GM12878 (cell line): ENCODE data around the gene FBN3. TPM values are rescaled to one million over a fixed set of nuclear protein-coding genes. Genes with fewer than 3 reads are reported as not detected.

Source experiments
- ATAC-seq: fragments of 200-7000 bp; cut with Tn5 transposase; 3 replicates; pipeline ENCODE4 v1.9.1; 2020; ENCODE audit warnings: mild to moderate bottlenecking, moderate library complexity
- BruUV-seq: library from RNA; stranded (reverse); fragments of 400-500 nt; replicated peaks from 2 replicates; lab custom pipeline; 2021; lab: Mats Ljungman, UMichigan
- CTCF ChIA-PET: fragments of 300-600 bp; sonication (Branson Sonifier 250); formaldehyde crosslinking; extraction: SDS; loops from one replicate; lab custom pipeline; 2021; ENCODE audit warnings: inconsistent platforms; lab: Yijun Ruan, JAX
- POLR2A ChIA-PET: fragments of 350-600 bp; formaldehyde crosslinking; extraction: SDS; loops from one replicate; lab custom pipeline; 2021; ENCODE audit warnings: inconsistent platforms; lab: Charles Lee
- RAD21 ChIA-PET: fragments of 300-600 bp; sonication (Branson Sonifier 250); formaldehyde crosslinking; loops from one replicate; lab custom pipeline; 2023; ENCODE audit warnings: antibody characterized with exemption; ENCODE audit not compliant: unreplicated experiment; lab: Charles Lee
- SMC1A ChIA-PET: fragments of 300-600 bp; sonication (Branson Sonifier 250); formaldehyde crosslinking; loops from one replicate; lab custom pipeline; 2023; ENCODE audit not compliant: unreplicated experiment, uncharacterized antibody; lab: Charles Lee
- DNase-seq: peaks from one replicate; pipeline ENCODE4 v3.0.0-alpha.2; 2011; ENCODE audit warnings: low read depth, low spot score
- FAIRE-seq: peaks from 3 replicates; lab custom pipeline; 2011; peaks lifted over from hg19 to GRCh38; lab: Jason Lieb, UNC
- H2AFZ ChIP-seq: 2 replicates; pipeline ENCODE4 v1.6.0; 2011; ENCODE audit warnings: low read depth, low read length, control low read depth; ENCODE audit not compliant: control insufficient read depth
- H3K27ac ChIP-seq: 2 replicates; pipeline ENCODE4 v1.5.1; 2011; ENCODE audit warnings: control low read depth; ENCODE audit not compliant: control insufficient read depth, insufficient read depth
- H3K27me3 ChIP-seq, 2 experiments: replicated peaks in 1 of 2; 2 replicates each; pipeline versions ENCODE4 v1.6.0 to v1.6.1; 2011; ENCODE audit warnings: low read length in 1 of 2; ENCODE audit not compliant: control insufficient read depth in 2 of 2, insufficient read depth in 2 of 2
- H3K36me3 ChIP-seq, 2 experiments: 2 replicates each; pipeline ENCODE4 v1.5.1; 2011; ENCODE audit warnings: low read length in 1 of 2; ENCODE audit not compliant: control insufficient read depth in 2 of 2, insufficient read depth in 2 of 2
- H3K4me1 ChIP-seq: 2 replicates; pipeline ENCODE4 v1.6.1; 2011; ENCODE audit warnings: mild to moderate bottlenecking, low read length, moderate library complexity, mixed read lengths; ENCODE audit not compliant: control insufficient read depth, insufficient read depth
- H3K4me2 ChIP-seq: 2 replicates; pipeline ENCODE4 v1.6.0; 2011; ENCODE audit warnings: control low read depth; ENCODE audit not compliant: control insufficient read depth, insufficient read depth
- H3K4me3 ChIP-seq: fragments of 200-600 bp; sonication (generic); 2 replicates; pipeline ENCODE4 v1.5.1; 2016
- H3K79me2 ChIP-seq: 2 replicates; pipeline ENCODE4 v1.6.0; 2011; ENCODE audit warnings: low read length; ENCODE audit not compliant: control insufficient read depth, insufficient read depth
- H3K9ac ChIP-seq: 2 replicates; pipeline ENCODE4 v1.8.0; 2011; ENCODE audit warnings: low read length, control low read depth, mixed read lengths; ENCODE audit not compliant: control insufficient read depth, insufficient read depth
- H3K9me3 ChIP-seq: replicated peaks from 3 replicates; pipeline ENCODE4 v1.5.1; 2011; ENCODE audit warnings: mild to moderate bottlenecking, low read length; ENCODE audit not compliant: control insufficient read depth, insufficient read depth
- H4K20me1 ChIP-seq: 2 replicates; pipeline ENCODE4 v1.6.0; 2011; ENCODE audit not compliant: control insufficient read depth, insufficient read depth
- CEBPB ChIP-seq, 2 experiments: fragments of 150-350 bp in 1 of 2; IDR thresholded peaks; 2 replicates each; pipeline ENCODE4 v1.6.1; 2012 to 2014; ENCODE audit warnings: low read depth in 2 of 2, low read length in 2 of 2, borderline replicate concordance in 1 of 2, inconsistent platforms in 1 of 2
- EGR1 ChIP-seq, 2 experiments: IDR thresholded peaks; 1 replicate in 1 of 2; 2 replicates in 1 of 2; pipeline ENCODE4 v1.6.1; 2011 to 2012; ENCODE audit warnings: low read depth in 2 of 2, low read length in 2 of 2, borderline replicate concordance in 1 of 2, mild to moderate bottlenecking in 1 of 2, moderate library complexity in 1 of 2
- FOXK2 ChIP-seq: fragments of 450-650 bp; IDR thresholded peaks from 2 replicates; pipeline ENCODE4 v1.6.1; 2017; ENCODE audit warnings: mild to moderate bottlenecking, moderate library complexity
- SMAD5 ChIP-seq: IDR thresholded peaks from 2 replicates; pipeline ENCODE4 v1.6.1; 2016; ENCODE audit warnings: antibody characterized with exemption, low read depth
- TBL1XR1 ChIP-seq: IDR thresholded peaks from 2 replicates; pipeline ENCODE4 v1.6.1; 2012; ENCODE audit warnings: low read depth, low read length, improper control_type of control experiment
- YY1 ChIP-seq: IDR thresholded peaks from 2 replicates; pipeline ENCODE4 v1.6.1; 2011; ENCODE audit warnings: low read depth, mild to moderate bottlenecking, low read length
- ZBED1 ChIP-seq: IDR thresholded peaks from 2 replicates; pipeline ENCODE4 v1.6.1; 2016; ENCODE audit warnings: borderline replicate concordance
- ZNF24 ChIP-seq: fragments of 450-650 bp; IDR thresholded peaks from 2 replicates; pipeline ENCODE4 v1.6.1; 2017; ENCODE audit warnings: antibody characterized with exemption, mild to moderate bottlenecking
- WGBS: methylation state at CpG from one replicate; pipeline ENCODE4 v1.1.6; 2016; ENCODE audit warnings: low lambda C conversion rate; ENCODE audit not compliant: insufficient replicate concordance, insufficient coverage; ENCODE audit errors: missing lambda C conversion rate; 5-methylcytosine and 5-hydroxymethylcytosine counted together
- in situ Hi-C: fragments of 300-500 bp; cut with MboI; formaldehyde crosslinking; loops from 9 replicates; pipeline ENCODE4 v1.14.3; 2018; ENCODE audit warnings: mixed read lengths
- intact Hi-C: fragments of 100-400 bp; cut with micrococcal nuclease; formaldehyde crosslinking; loops from one replicate; pipeline ENCODE4 v1.14.2; 2022; ENCODE audit not compliant: unreplicated experiment
- polyA plus RNA-seq, 11 experiments: library from polyadenylated mRNA; depleted of rRNA in 4 of 11; unstranded in 6 of 11; stranded (reverse) in 5 of 11; fragments of >200 nt; fragmentation: Nextera tagmentation in 4 of 11; fragmentation: Illumina TruSeq in 1 of 11; extraction: Ambion mirVana in 4 of 11; extraction: Trizol in 1 of 11; gene quantifications; 1 replicate in 1 of 11; 2 replicates in 10 of 11; pipeline versions ENCODE4 v1.2.1 to v1.2.3, GENCODE V29; 2011 to 2016; ENCODE audit warnings: inconsistent platforms in 2 of 11, missing spikeins in 2 of 11, low read depth in 1 of 11
- total RNA-seq, 4 experiments: library from RNA; depleted of rRNA in 3 of 4; stranded (reverse); fragments of >200 nt in 3 of 4; fragmentation: Illumina TruSeq in 1 of 4; extraction: Trizol in 1 of 4; gene quantifications; 2 replicates each; pipeline versions ENCODE4 v1.2.1 to v1.2.3, GENCODE V29; 2013 to 2021
- TF ChIP-seq, protein P1 (sequence below): fragments of 450-650 bp; formaldehyde crosslinking; IDR thresholded peaks from 2 replicates; pipeline ENCODE4 v1.4.0; 2022; ENCODE audit warnings: mild to moderate bottlenecking, moderate library complexity
- TF ChIP-seq, protein P2 (sequence below): IDR thresholded peaks from 2 replicates; pipeline ENCODE4 v1.6.1; 2011; ENCODE audit warnings: borderline replicate concordance, low read depth, mild to moderate bottlenecking, moderate library complexity, low read length; ENCODE audit not compliant: insufficient read depth, poor library complexity, severe bottlenecking
- TF ChIP-seq, protein P3 (sequence below): IDR thresholded peaks from 2 replicates; pipeline ENCODE4 v1.6.1; 2011; ENCODE audit warnings: mild to moderate bottlenecking, low read depth, low read length, moderate library complexity; ENCODE audit not compliant: insufficient replicate concordance

The FBN3 gene
- total and polyA plus RNA-seq, 10 of the 15 experiments (the other 5 are each of a cell fraction or from before 2014, with no cell fraction given), result 0.05 TPM; not detected in 9

DNA sequence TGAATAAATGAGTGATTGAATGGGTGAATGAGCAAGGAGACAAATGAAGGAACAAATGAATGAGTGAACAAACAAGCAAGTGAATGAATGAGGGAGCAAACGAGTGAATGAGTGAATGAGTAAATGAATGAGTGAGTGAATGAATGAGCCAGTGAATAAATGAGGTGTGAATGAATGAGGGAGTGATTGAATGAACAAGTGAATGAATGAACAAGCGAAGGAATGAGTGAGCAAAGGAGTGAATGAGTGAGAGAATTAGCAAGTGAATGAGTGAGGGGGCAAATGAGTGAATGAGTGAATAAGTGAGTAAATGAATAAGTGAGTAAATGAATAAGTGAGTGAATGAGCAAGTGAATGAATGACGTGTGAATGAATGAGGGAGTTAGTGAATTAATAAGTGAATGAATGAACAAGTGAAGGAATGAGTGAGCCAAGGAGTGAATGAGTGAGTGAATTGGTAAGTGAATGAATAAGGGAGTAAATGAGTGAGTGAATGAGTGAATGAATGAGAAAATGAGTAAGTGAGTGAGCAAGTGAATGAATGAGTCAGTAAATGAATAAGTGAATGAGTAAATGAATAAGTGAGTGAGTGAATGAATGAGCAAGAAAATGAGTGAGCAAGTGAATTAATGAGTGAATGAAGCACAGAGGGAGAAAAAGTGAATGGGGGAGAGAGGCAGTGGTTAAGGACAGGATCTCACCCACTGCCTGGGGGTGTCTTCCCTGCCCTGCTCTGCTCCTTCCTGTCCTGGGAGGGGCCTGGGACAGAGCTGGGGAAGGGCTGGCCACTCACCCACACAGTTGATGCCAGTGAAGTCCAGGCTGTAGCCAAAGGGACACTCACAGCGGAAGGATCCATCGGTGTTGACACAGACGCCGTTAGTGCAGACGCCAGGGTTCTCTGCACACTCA is 60.4 kb downstream of the FBN3 start:
- DNase-seq (no peak), FAIRE-seq (no peak), ATAC-seq (no peak)
- Histone ChIP-seq H3K4me1 (no peaks in the 10 kb centered on the region), H2AFZ (no peak overlapping the region), H3K79me2 (no peaks in the 10 kb centered on the region), H3K36me3 (no peaks in the 10 kb centered on the region), H3K9ac (no peak overlapping the region), H3K9me3 (no peaks in the 10 kb centered on the region; the same call in 1 of the 3 replicates), H3K4me2 (no peak overlapping the region), H3K27ac (no peak overlapping the region), H3K4me3 (no peak overlapping the region), H3K27me3 (no peaks in the 10 kb centered on the region), H4K20me1 (no peaks in the 10 kb centered on the region)
- CTCF ChIA-PET, result no interaction called here
- RAD21 ChIA-PET, result no interaction called here
- intact Hi-C loops (no loop called here), in situ Hi-C loops (no loop called here)
- POLR2A ChIA-PET, result no interaction called here
- 48% methylated on average over 8 of the region's 8 CpGs for WGBS
- TF ChIP-seq SMAD5, result no peak
- TF ChIP-seq CEBPB (IDR thresholded peaks at IDR 0.05; ENCODE audit: borderline replicate concordance in 1 of 2, low read depth in 2 of 2, low read length in 2 of 2), result no peak
- TF ChIP-seq ZNF24, result peak; percentile 79
- TF ChIP-seq FOXK2, result no peak
- TF ChIP-seq EGR1 (IDR thresholded peaks at IDR 0.05; ENCODE audit: borderline replicate concordance in 1 of 2, low read depth in 2 of 2, low read length in 2 of 2), result no peak
- TF ChIP-seq YY1, result no peak
- TF ChIP-seq TBL1XR1, result no peak
- TF ChIP-seq, protein P1, sequence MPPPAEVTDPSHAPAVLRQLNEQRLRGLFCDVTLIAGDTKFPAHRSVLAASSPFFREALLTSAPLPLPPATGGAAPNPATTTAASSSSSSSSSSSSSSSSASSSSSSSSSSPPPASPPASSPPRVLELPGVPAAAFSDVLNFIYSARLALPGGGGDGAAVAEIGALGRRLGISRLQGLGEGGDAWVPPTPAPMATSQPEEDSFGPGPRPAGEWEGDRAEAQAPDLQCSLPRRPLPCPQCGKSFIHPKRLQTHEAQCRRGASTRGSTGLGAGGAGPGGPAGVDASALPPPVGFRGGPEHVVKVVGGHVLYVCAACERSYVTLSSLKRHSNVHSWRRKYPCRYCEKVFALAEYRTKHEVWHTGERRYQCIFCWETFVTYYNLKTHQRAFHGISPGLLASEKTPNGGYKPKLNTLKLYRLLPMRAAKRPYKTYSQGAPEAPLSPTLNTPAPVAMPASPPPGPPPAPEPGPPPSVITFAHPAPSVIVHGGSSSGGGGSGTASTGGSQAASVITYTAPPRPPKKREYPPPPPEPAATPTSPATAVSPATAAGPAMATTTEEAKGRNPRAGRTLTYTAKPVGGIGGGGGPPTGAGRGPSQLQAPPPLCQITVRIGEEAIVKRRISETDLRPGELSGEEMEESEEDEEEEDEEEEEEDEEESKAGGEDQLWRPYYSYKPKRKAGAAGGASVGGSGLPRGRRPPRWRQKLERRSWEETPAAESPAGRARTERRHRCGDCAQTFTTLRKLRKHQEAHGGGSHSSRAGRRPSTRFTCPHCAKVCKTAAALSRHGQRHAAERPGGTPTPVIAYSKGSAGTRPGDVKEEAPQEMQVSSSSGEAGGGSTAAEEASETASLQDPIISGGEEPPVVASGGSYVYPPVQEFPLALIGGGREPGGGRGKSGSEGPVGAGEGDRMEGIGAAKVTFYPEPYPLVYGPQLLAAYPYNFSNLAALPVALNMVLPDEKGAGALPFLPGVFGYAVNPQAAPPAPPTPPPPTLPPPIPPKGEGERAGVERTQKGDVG (CRISPR knock-in tag), result no peak
- TF ChIP-seq, protein P2, sequence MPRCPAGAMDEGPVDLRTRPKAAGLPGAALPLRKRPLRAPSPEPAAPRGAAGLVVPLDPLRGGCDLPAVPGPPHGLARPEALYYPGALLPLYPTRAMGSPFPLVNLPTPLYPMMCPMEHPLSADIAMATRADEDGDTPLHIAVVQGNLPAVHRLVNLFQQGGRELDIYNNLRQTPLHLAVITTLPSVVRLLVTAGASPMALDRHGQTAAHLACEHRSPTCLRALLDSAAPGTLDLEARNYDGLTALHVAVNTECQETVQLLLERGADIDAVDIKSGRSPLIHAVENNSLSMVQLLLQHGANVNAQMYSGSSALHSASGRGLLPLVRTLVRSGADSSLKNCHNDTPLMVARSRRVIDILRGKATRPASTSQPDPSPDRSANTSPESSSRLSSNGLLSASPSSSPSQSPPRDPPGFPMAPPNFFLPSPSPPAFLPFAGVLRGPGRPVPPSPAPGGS, result peak; percentile 46
- TF ChIP-seq, protein P3, sequence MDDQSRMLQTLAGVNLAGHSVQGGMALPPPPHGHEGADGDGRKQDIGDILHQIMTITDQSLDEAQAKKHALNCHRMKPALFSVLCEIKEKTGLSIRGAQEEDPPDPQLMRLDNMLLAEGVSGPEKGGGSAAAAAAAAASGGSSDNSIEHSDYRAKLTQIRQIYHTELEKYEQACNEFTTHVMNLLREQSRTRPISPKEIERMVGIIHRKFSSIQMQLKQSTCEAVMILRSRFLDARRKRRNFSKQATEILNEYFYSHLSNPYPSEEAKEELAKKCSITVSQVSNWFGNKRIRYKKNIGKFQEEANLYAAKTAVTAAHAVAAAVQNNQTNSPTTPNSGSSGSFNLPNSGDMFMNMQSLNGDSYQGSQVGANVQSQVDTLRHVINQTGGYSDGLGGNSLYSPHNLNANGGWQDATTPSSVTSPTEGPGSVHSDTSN, result no peak
- TF ChIP-seq ZBED1, result no peak
- SMC1A ChIA-PET, result no interaction called here
- BruUV-seq, result no TSS peak
